NK-92 (cell line): ENCODE results near the gene IFT20.
"Not testable (repeated sequence)": the region's sequence is repeated elsewhere in the genome, so short reads cannot be mapped to it uniquely, and the experiment has no call there.

ENCODE experiments used
- DNase-seq: peaks from one replicate; lab custom pipeline; 2025; ENCODE audit not compliant: unreplicated experiment; lab: John Stamatoyannopoulos, UW

The IFT20 gene

DNA sequence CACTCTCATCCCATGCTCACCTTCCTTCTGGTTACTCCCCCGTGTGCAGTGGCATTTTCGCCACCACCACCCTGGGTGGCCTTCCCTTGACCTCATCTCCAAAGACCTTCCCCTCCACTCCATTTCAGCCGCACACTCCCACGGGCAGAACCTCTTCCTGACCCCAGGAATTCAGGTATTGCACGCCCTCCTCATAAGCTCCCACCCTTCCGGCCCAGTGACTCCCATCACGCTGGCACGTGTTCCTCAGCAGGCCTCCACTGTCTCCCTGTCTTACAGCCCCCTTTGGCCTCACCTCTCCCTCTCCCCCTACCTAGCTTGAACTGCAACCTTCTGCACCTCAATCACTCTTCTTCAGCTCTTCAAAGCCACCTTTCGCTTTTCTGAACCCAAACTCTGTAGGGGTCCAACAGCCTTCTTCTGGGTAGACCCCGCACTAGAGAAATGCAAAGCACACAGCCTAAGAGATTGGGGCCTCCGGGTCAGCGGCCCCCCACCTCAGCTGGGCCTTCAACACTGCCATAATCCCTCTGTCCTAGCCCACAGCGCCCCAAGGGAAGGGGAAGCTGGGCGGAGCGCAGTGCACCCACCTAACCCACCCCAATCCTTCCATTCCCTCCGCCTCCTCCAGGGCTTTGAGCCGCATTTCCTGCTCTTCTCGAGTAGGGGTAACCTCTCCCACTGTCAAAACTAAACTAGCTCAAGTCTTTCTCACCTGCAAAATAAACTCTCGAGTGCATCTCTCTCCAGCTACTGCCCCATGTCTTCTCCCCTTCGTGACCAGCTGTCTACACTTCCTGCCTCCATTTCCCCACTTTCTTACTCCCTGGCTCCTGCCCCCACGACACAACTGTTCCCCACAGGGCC lies 17.9 kb downstream of the IFT20 start:
- DNase-seq: no peak

DNA sequence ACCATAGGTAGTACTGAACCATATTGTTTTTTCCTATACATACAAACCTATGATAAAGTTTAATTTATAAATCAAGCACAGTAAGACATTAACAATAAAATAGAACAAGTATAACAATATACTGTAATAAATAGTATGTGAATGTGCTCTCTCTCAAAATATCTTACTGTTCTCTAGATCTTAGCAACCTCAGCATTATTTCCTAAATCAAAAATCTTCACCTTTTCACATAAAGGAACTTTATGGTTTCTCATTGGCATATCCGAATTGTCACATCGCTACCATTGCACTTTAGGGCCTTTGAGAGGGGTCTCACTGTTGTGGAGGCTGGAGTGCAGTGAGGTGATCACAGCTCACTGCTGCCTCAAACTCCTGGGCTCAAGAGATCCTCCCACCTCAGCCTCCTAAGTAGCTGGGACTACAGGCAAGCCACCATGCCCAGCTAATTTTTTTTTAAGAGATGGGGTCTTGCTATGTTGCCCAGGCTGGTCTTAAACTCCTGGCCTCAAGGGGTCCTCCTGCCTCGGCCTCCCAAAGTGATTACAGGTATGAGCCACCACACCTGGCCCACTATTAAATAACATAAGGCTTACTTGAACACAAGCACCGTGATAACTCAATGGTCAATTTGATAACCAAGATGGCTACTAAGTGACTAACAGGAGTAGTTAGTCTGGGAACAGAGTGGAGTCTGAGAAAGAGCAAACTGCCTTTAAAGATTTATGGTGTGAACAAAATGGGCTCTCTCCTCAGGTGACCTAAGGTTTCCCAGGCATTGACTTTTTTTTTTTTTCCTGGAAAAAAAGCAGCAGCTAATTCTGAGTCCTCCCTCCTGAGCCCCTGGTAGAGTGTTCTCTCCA lies 19.2 kb downstream of the IFT20 start:
- no peak for DNase-seq

DNA sequence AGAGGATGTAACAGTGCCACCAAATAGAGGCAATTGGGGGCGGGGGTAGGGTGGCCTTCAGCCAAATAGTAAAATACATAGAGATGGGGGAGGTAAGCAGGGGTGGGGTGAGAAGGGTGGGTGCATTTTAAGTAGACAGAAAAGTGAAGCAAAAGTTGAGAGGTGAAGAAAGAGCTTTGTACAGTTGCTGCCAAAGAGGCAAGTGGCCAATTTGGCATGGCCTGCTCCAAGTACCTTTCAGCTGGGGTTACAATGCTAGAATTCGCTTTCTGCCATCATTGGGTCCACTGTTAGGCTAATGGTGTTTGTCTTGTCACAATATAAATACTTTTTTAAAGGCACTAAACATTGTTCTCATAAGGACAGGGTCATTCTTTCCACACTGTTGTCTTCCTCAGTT lies 21.4 kb downstream of the IFT20 start:
- DNase-seq: no peak

DNA sequence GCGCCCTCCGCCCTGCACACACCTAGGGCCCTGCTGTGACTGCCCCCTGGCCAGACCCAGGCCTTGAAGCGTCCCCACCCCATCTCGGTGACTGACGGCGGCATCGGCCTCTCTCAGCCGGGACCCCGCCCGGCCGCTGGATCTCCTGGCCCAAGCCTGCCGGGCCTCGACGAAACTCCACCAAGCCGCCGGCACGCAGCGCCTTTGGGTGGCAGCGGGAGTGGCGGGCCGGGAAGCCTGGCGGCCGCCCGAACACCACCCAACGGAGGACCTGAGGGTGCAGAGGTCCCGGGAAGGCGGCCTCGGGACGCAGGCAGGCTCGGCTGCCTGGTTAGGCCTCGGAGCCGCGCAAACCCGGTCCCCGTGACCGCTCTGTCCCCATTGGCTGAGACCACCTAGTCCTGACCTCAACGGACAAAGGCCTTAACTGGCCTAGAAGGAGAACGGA lies 28.3 kb downstream of the IFT20 start:
- DNase-seq: no peak

DNA sequence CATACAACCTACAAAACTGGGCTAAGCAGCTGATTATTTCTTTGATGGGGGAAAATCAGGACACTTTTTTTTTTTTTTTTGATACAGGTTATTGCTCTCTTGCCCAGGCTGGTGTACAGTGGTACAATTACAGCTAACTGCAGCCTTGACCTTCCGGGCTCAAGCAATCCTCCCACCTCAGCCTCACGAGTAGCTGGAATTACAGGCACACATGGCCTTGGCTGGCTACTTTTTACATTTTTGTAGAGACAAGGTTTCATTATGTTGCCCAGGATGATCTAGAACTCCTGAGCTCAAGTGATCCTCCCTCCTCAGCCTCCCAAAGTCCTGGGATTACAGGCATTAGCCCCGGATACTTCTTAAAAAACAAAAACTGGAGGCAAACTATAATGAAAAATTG lies 36.8 kb downstream of the IFT20 start:
- no peak for DNase-seq

DNA sequence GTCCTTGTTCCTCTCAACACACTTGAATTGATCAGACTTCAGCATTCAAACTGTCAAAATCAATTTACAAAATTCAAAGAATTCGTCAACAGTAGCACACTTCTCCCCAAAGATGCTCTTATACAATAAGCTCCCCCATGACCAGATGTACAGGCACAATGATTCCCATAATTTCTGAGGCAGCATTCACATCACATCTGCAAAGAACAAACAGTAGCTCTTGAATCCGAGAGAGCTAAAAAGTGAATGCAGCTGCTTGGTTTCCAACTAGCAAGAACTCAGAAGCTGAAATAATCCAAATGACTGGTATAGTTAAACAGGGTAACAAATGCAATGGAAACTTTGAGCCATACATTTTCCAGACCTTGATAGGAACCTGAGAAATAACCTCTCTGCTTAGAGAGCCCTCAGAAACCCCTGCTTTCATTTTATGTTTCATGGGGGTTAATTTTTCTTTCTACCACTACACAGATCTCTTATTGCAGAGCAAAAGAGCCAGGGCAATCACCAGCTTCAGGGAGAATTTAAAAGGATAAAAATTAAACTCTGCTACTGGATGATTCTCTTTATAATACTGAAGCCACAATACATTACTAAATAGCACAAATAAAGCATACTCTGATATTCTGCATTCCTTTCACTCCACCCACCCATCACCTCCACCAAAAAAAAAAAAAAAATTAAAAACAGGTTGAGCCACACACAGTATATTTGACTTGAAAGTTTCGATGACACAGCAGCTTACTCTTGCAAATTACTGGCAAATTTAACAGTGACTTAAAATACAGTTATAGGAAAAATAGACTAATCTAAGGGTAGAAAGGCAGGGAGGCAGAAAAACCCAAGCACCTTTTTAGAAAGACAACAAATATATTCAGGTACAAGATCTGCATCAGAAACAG lies 39.3 kb downstream of the IFT20 start:
- no peak for DNase-seq

DNA sequence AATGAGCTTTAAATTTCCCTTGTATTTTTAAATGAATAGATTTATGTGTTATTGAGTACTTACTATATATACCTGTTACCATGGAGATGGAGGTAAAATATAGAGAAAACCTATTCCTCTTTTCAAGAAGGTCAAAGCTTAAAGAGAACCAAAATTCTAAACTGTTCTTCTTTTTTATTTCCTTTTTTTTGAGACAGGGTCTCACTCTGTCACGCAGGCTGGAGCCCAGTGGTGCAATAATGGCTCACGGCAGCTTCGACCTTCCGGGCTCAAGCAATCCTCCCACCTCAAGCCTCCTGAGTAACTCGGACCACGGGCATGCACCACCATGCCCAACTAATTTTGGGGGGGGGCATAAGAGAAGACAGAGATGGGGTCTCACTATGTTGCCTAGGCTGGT lies 41.3 kb downstream of the IFT20 start:
- DNase-seq: no peak

DNA sequence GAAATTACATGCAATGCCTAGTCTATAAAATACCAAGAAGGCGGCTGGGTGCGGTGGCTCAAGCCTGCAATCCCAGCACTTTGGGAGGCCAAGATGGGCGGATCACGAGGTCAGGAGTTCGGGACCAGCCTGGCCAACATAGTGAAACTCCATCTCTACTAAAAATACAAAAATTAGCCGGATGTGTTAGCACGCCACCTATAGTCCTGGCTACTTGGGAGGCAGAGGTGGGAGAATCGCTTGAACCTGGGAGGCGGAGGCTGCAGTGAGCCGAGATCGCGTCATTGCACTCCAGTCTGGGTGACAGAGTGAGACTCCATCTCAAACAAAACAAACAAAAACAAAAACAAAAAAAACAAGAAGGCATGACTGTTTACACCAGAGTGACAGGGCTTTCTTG lies 42.4 kb downstream of the IFT20 start:
- not testable (repeated sequence) for DNase-seq

DNA sequence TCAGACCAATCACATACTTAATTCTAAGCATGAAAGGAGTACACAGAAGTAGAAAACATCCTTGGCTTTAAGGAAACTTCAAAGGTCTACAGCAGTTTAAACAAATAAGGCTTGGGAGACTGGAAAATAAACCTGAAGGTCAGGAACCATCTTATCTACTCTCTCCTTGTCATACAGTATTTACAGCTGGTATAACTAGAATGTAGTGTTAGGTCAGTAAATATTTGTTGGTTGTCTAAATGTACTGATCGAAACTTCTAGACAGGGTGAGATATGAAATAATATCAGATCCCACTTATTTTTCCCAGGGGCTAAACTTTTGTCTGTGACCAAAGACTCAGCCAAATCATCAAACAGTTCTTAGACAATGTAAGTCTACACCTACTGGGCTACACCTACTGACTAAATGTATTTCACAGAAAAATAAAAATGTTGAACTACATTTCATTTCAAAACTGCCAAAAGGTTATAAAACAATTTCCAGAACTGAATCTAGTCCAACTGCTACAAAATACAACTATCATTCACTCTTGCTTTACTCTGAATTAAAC lies 43.4 kb downstream of the IFT20 start:
- DNase-seq: no peak

DNA sequence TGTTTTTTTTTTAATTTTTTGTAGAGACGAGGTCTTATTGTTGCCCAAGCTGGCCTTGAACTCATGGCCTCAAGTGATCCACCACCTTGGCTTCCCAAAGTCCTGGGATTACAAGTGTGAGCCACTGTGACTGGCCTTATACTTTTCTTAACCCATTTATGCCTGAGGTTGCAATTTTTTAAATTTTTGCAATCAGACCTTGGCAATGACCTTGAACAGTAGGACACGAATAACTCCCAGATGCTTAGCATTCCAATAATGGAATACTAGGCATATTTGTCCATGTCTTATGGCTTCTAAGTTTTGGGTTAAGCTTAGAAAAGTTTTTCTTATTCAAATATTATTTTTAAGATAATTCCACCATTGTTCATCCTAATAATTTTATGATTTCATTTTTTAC lies 44.6 kb downstream of the IFT20 start:
- DNase-seq: no peak

DNA sequence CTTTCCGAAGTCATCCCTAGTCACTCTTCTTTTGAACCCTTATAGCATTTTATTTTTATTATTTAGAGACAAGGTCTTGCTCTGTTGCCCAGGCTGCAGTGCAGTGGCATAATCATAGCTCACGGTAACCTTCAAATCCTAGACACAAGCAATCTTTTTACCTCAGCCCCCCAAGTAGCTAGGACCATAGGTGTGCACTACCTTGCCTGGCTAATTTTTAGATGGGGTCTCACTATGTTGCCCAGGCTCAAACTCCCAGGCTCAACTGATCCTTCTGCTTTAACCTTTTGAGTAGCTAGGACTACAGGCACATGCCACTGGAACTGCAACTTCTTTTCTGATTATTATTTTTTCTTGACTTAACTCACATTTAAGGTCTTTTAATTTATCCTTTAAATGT lies 49.3 kb downstream of the IFT20 start:
- no peak for DNase-seq

DNA sequence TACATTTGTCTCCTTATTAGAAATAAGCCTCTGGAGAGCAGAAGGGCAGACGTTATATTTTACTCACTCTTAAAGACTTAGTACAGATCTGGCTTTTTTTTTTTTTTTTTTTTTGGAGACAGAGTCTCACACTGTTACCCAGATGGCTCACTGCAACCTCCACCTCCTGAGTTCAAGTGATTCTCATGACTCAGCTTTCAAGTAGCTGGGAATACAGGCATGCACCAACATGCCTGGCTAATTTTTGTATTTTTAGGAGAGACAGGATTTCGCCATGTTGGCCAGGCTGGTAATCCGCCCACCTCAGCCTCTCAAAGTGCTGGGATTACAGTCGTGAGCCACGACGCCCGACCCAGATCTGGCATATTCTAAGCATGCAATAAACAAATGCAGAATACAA lies 52.7 kb downstream of the IFT20 start:
- no peak for DNase-seq

DNA sequence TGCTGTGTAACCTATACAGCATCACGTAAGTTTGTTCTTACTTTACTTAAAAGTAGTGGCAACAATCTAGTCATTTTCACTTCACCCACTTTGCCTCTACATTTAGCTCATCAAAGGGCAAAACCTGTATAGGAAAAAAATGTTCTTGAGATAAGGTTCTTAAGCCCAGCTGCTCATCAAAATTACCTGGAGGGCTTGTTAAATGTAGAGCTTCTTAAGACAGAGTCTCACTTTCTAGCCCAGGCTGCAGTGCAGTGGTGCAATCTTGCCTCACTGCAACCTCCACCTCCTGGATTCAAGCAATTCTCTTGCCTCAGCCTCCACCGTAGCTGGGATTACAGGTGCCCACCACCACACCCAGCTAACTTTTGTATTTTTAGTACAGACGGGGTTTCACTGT lies 54.4 kb downstream of the IFT20 start:
- DNase-seq: no peak

DNA sequence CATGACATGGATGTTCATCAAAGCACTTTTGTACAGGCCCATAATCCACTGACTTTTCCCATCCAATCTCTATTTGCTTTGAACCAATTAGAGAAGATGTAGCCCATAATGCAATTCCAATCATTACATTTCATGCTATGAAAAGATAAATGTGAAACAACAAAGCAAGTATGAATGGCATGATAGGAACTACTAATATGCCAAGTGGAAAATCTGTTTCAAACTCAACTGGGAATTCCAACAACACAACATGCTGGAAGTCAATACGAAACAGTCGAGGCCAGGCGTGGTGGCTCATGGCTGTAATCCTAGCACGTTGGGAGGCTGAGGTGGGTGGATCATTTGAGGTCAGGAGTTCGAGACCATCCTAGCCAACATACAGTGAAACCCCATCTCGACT lies 55.9 kb downstream of the IFT20 start:
- DNase-seq: no peak
